GM19193 (cell line): ENCODE results near the gene KRTAP2-2.
"Not testable (repeated sequence)": the region's sequence is repeated elsewhere in the genome, so short reads cannot be mapped to it uniquely, and the experiment has no call there.

ENCODE experiments used
- POLR2A ChIP-seq: IDR thresholded peaks from 4 replicates; pipeline ENCODE4 v1.6.1; 2011; ENCODE audit not compliant: insufficient read depth, insufficient read length; ENCODE audit errors: extremely low read depth

KRTAP2-2 gene

GRCh38 chr17:41064301-41064700 is 9.3 kb upstream of the KRTAP2-2 start:
- no peak for TF ChIP-seq POLR2A

GRCh38 chr17:41063449-41063848 is 8.4 kb upstream of the KRTAP2-2 start:
- no peak for TF ChIP-seq POLR2A

GRCh38 chr17:41061964-41062363 is 6.9 kb upstream of the KRTAP2-2 start:
- TF ChIP-seq POLR2A, result no peak

- TF ChIP-seq POLR2A, result no peak
These were observed 5.1 kb upstream of the KRTAP2-2 start, which contains the start of gene KRTAP2-3 for GRCh38 chr17:41060052-41060604. KRTAP2-3 (minus strand) TSS chr17:41060114; CDS start chr17:41060050, 64 bp downstream.

- TF ChIP-seq POLR2A, result no peak
These were observed 3.7 kb upstream of the KRTAP2-2 start for GRCh38 chr17:41058741-41059140.

GRCh38 chr17:41057547-41057946 is 2.5 kb upstream of the KRTAP2-2 start:
- no peak for TF ChIP-seq POLR2A

- TF ChIP-seq POLR2A, result no peak
These were observed 1.0 kb downstream of the KRTAP2-2 start for GRCh38 chr17:41054025-41054424.

- no peak for TF ChIP-seq POLR2A
These were observed 2.5 kb downstream of the KRTAP2-2 start for GRCh38 chr17:41052566-41052965.

- no peak for TF ChIP-seq POLR2A
These were observed 5.9 kb downstream of the KRTAP2-2 start for GRCh38 chr17:41049110-41049509.

GRCh38 chr17:41048441-41048840 is 6.6 kb downstream of the KRTAP2-2 start:
- TF ChIP-seq POLR2A, result no peak

GRCh38 chr17:41046735-41047465 is 8.1 kb downstream of the KRTAP2-2 start, which contains the start of gene KRTAP2-1:
KRTAP2-1 (minus strand) TSS chr17:41047316; CDS start chr17:41047267, 49 bp downstream.
- TF ChIP-seq POLR2A, result not testable (repeated sequence)

- no peak for TF ChIP-seq POLR2A
These were observed 12.1 kb downstream of the KRTAP2-2 start for GRCh38 chr17:41042953-41043352.

- TF ChIP-seq POLR2A, result not testable (repeated sequence)
These were observed 14.1 kb downstream of the KRTAP2-2 start, which contains the start of gene KRTAP1-1 for GRCh38 chr17:41040783-41041571. KRTAP1-1 (minus strand) TSS chr17:41041450; CDS start chr17:41041397, 53 bp downstream.

GRCh38 chr17:41037853-41038350 is 17.1 kb downstream of the KRTAP2-2 start:
- no peak for TF ChIP-seq POLR2A

GRCh38 chr17:41034346-41034935 is 20.6 kb downstream of the KRTAP2-2 start, which contains the start of gene KRTAP1-3:
KRTAP1-3 (minus strand) TSS chr17:41034874; CDS start chr17:41034821, 53 bp downstream.
- TF ChIP-seq POLR2A, result not testable (repeated sequence)
